GM18870 (cell line): ENCODE results near the gene CPVL.

ENCODE experiments used
- ATAC-seq: cut with Tn5 transposase; IDR thresholded peaks from one replicate; pipeline ENCODE4 v1.9.1; 2021; ENCODE audit warnings: moderate library complexity; ENCODE audit not compliant: unreplicated experiment

Gene CPVL

GRCh38 chr7:29156907-29157452 lies 10.6 kb upstream of the CPVL start:
- ATAC-seq: no peak

GRCh38 chr7:29154076-29154475 lies 7.7 kb upstream of the CPVL start:
- no peak for ATAC-seq

- no peak for ATAC-seq
Measured at GRCh38 chr7:29150856-29151255, 4.5 kb upstream of the CPVL start.

GRCh38 chr7:29149036-29149435 lies 2.7 kb upstream of the CPVL start:
- ATAC-seq: no peak

- no peak for ATAC-seq
Measured at GRCh38 chr7:29147821-29148220, 1.5 kb upstream of the CPVL start.

GRCh38 chr7:29146888-29147609 lies 712 bp upstream of the CPVL start:
- no peak for ATAC-seq

- ATAC-seq: no peak
Measured at GRCh38 chr7:29145553-29146056, 732 bp downstream of the CPVL start.

GRCh38 chr7:29143751-29144150 lies 2.6 kb downstream of the CPVL start:
- no peak for ATAC-seq

GRCh38 chr7:29142021-29142727 lies 4.2 kb downstream of the CPVL start:
- no peak for ATAC-seq

- ATAC-seq: no peak
Measured at GRCh38 chr7:29140873-29141468, 5.4 kb downstream of the CPVL start.

GRCh38 chr7:29139796-29140195 lies 6.5 kb downstream of the CPVL start:
- no peak for ATAC-seq

GRCh38 chr7:29139191-29139590 lies 7.1 kb downstream of the CPVL start:
- no peak for ATAC-seq

- ATAC-seq: no peak
Measured at GRCh38 chr7:29138588-29138987, 7.7 kb downstream of the CPVL start.

GRCh38 chr7:29135846-29136245 lies 10.5 kb downstream of the CPVL start:
- ATAC-seq: no peak

- ATAC-seq: no peak
Measured at GRCh38 chr7:29132980-29133379, 13.4 kb downstream of the CPVL start.

GRCh38 chr7:29131678-29132077 lies 14.7 kb downstream of the CPVL start:
- ATAC-seq: no peak

- ATAC-seq: no peak
Measured at GRCh38 chr7:29130096-29130495, 16.2 kb downstream of the CPVL start.

- ATAC-seq: no peak
Measured at GRCh38 chr7:29127527-29127926, 18.8 kb downstream of the CPVL start.

GRCh38 chr7:29126804-29127203 lies 19.5 kb downstream of the CPVL start:
- no peak for ATAC-seq

- ATAC-seq: no peak
Measured at GRCh38 chr7:29123626-29124190, 22.6 kb downstream of the CPVL start.

- no peak for ATAC-seq
Measured at GRCh38 chr7:29122759-29123158, 23.6 kb downstream of the CPVL start.
